Heart left ventricle (tissue), 16 donors: ENCODE data around the gene PDIK1L. TPM values are rescaled to one million over a fixed set of nuclear protein-coding genes. Genes with fewer than 3 reads are reported as not detected.
A peak's percentile ranks its signal among the peaks of the same experiment; 100 is the strongest.
"Not testable (repeated sequence)": the region's sequence is repeated elsewhere in the genome, so short reads cannot be mapped to it uniquely, and the experiment has no call there.

ENCODE experiments used
- ATAC-seq, 4 donors: fragments of 200-7000 bp; cut with Tn5 transposase; one replicate each; pipeline ENCODE4 v1.9.1; 2020 to 2022; ENCODE audit warnings: moderate library complexity in 4 of 4, mild to moderate bottlenecking in 3 of 4, moderate number of reproducible peaks in 1 of 4
- DNase-seq, 5 donors: peaks; one replicate each; pipeline ENCODE4 v3.0.0-alpha.2; 2020
- H3K27ac ChIP-seq, 12 donors: fragments of 200-600 bp; sonication (generic) in 4 of 12; one replicate each; pipeline versions ENCODE4 v1.5.0 to v1.8.0; 2016 to 2022; ENCODE audit warnings: mild to moderate bottlenecking in 2 of 12
- H3K27me3 ChIP-seq, 9 donors: fragments of 200-600 bp; sonication (generic) in 2 of 9; one replicate each; pipeline versions ENCODE4 v1.5.1 to v1.8.0; 2016 to 2022; ENCODE audit warnings: mild to moderate bottlenecking in 3 of 9
- H3K36me3 ChIP-seq, 9 donors: fragments of 200-600 bp; sonication (generic) in 2 of 9; one replicate each; pipeline versions ENCODE4 v1.5.0 to v1.8.0; 2018 to 2022; ENCODE audit warnings: mild to moderate bottlenecking in 2 of 9
- H3K4me1 ChIP-seq, 12 donors: fragments of 200-600 bp; sonication (generic) in 4 of 12; one replicate each; pipeline versions ENCODE4 v1.5.0 to v1.8.0; 2016 to 2022; ENCODE audit warnings: mild to moderate bottlenecking in 3 of 12
- H3K4me3 ChIP-seq, 12 donors: fragments of 200-600 bp; sonication (generic) in 4 of 12; one replicate each; pipeline versions ENCODE4 v1.5.0 to v1.8.0; 2017 to 2022; ENCODE audit warnings: mild to moderate bottlenecking in 9 of 12, moderate library complexity in 4 of 12
- H3K9me3 ChIP-seq, 12 donors: fragments of 200-600 bp; sonication (generic) in 4 of 12; one replicate each; pipeline versions ENCODE4 v1.5.0 to v1.8.0; 2016 to 2022; ENCODE audit warnings: mild to moderate bottlenecking in 1 of 12
- POLR2A ChIP-seq, 2 donors: fragments of 450-650 bp; IDR thresholded peaks; one replicate each; pipeline ENCODE4 v1.6.1; 2017; ENCODE audit warnings: antibody characterized with exemption in 2 of 2, mild to moderate bottlenecking in 2 of 2, moderate library complexity in 2 of 2
- WGBS, 4 donors: extraction: QIAGEN DNeasy Blood & Tissue Kit in 2 of 4; methylation state at CpG; one replicate each; pipeline versions ENCODE4 v1.1.5 to v1.1.7; 2013 to 2018; 5-methylcytosine and 5-hydroxymethylcytosine counted together
- intact Hi-C, 10 donors: fragments of 100-400 bp; cut with DNase I; formaldehyde crosslinking; loops; one replicate each; pipeline versions ENCODE4 v1.11.1 to v1.14.2; 2022
- polyA plus RNA-seq, 2 donors: library from polyadenylated mRNA; stranded (reverse); fragments of 200-250 nt; gene quantifications; one replicate each; pipeline ENCODE4 v1.2.3, GENCODE V29; 2013
- total RNA-seq, 9 donors: library from RNA; depleted of rRNA in 2 of 9; stranded (reverse); fragments of >200 nt in 2 of 9; fragmentation: NEBNext Ultra II Directional in 3 of 9; extraction: Animal tissue kit (Norgen Biotek cat#: 25700) in 3 of 9; gene quantifications; one replicate each; pipeline versions ENCODE4 v1.1.0 to v1.2.4, GENCODE V29; 2016 to 2023
- TF ChIP-seq, protein P1 (sequence below), 12 donors: fragments of 200-600 bp; sonication (generic) in 4 of 12; IDR thresholded peaks; one replicate each; pipeline versions ENCODE4 v1.5.0 to v1.8.0; 2018 to 2022; ENCODE audit warnings: antibody characterized with exemption in 12 of 12, mild to moderate bottlenecking in 5 of 12
- donor health status: ischemic (EF 13 %, LVEDD 7.1; RV severe dilation, severe dysfunction).
- donor health status: healthy with polysubstance abuse.
- donor health status: DM: no; HTN: yes; CAD: no.
- donor health status: DM: no; HTN: no; CAD: no.
- donor health status: ischemic (EF 25% LVEDD 6.9; RV normal size, moderate dysfunction).
- donor health status: ischemic (EF 25% LVEDD 5.7; RV mildly dilated, moderate dysfunction).
- donor health status: healthy.
- donor health status: DM: yes; HTN: yes; CAD: no.
- donor health status: ischemic (EF 35%, LVEDD 5.7; RV mildly dilated, moderate dysfunction).
- donor health status: nonischemic (EF 11% LVEDD 7.7; RV severe dilation, severe dysfunction).
- donor health status: DM: yes; HTN: yes; CAD: no.
- donor health status: PGD.
- donor health status: ischemic (EF 29% LVEDD 5.4; RV normal size, mild dysfunction).
- donor health status: nonischemic (EF 23%, LVEDD 6.1; RV moderate dilation, normal function).

The PDIK1L gene
- total and polyA plus RNA-seq, 11 donors = 2.1 to 9.3 (median 5.7) TPM

DNA sequence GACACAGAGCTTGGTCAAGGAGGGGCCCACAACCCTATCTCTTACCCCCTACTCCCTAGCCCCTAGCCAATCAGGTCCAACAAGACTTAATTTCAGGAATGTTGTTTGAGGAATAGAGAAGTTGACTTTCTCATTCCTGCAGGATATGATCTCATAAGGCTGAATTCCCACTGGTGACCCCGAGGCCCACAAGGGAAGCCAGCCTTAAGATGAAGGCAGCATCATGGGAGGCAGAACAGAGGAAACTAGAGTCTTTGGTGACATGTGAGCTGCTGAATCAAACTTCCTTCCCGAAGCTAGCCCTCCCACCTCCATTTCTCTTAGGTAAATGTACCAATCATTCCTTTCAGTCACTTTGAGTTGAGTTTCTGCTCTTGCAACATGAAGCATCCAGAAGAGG lies 9.1 kb upstream of the PDIK1L start:
- no peak for DNase-seq
- TF ChIP-seq POLR2A (IDR thresholded peaks at IDR 0.05) = no peak
- TF ChIP-seq, protein P1, sequence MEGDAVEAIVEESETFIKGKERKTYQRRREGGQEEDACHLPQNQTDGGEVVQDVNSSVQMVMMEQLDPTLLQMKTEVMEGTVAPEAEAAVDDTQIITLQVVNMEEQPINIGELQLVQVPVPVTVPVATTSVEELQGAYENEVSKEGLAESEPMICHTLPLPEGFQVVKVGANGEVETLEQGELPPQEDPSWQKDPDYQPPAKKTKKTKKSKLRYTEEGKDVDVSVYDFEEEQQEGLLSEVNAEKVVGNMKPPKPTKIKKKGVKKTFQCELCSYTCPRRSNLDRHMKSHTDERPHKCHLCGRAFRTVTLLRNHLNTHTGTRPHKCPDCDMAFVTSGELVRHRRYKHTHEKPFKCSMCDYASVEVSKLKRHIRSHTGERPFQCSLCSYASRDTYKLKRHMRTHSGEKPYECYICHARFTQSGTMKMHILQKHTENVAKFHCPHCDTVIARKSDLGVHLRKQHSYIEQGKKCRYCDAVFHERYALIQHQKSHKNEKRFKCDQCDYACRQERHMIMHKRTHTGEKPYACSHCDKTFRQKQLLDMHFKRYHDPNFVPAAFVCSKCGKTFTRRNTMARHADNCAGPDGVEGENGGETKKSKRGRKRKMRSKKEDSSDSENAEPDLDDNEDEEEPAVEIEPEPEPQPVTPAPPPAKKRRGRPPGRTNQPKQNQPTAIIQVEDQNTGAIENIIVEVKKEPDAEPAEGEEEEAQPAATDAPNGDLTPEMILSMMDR (IDR thresholded peaks at IDR 0.05) = no peak
- no peaks in the 10 kb centered on the region for H3K36me3 ChIP-seq
- peaks cover 0 to 11% (median 2%) of the 10 kb centered on the region in 12 donors for H3K4me1 ChIP-seq
- intact Hi-C loops = loop anchor here (2.0 to 10.0 kb wide), 6 partner anchors 65 to 315 kb away; partner anchors contain the start of gene CEP85 (in 4 of the 10)
- no peak overlapping the region for H3K27ac ChIP-seq
- no peaks in the 10 kb centered on the region for H3K9me3 ChIP-seq
- WGBS, 4 donors = 43 to 59% (median 48%) methylated on average over 2 of the region's 2 CpGs
- H3K27me3 ChIP-seq = no peaks in the 10 kb centered on the region
- no peak for ATAC-seq
- H3K4me3 ChIP-seq = no peak overlapping the region

GRCh38 chr1:26105226-26105548 lies 6.4 kb upstream of the PDIK1L start:
- TF ChIP-seq, protein P1 (IDR thresholded peaks at IDR 0.05) = peak in 3 of 12 donors; percentile 15 to 33 (median 16)
- not testable (repeated sequence) for DNase-seq
- WGBS, 4 donors = 34 to 43% (median 36%) methylated on average over 5 of the region's 5 CpGs

GRCh38 chr1:26109229-26110164 lies 2.1 kb upstream of the PDIK1L start:
- DNase-seq = no peak
- intact Hi-C loops = loop anchor here (2.0 to 10.0 kb wide), 11 partner anchors 38 to 253 kb away; partner anchors contain the start of genes CEP85 (in 9 of the 10), C1orf232 (in 1 of the 10) and ZNF593 (in 1 of the 10)
- Histone ChIP-seq H3K9me3 (no peaks in the 10 kb centered on the region), H3K4me3 (no peak overlapping the region), H3K27me3 (no peaks in the 10 kb centered on the region), H3K4me1 (peaks cover 0 to 38% (median 29%) of the 10 kb centered on the region in 12 donors), H3K36me3 (peaks cover 0 to 9% (median 0%) of the 10 kb centered on the region in 9 donors), H3K27ac (no peak overlapping the region)
- 92 to 97% (median 94%) methylated on average over 5 of the region's 5 CpGs for WGBS, 4 donors
- TF ChIP-seq, protein P1 (IDR thresholded peaks at IDR 0.05) = no peak
- TF ChIP-seq POLR2A (IDR thresholded peaks at IDR 0.05) = no peak
- ATAC-seq = no peak

More at GRCh38 chr1:26105226-26105548, 6.4 kb upstream of the PDIK1L start:
- H3K4me3 ChIP-seq, H3K27me3 ChIP-seq, ATAC-seq, H3K36me3 ChIP-seq, H3K9me3 ChIP-seq: not testable (repeated sequence)
- intact Hi-C loops = loop anchor here (1.0 to 10.0 kb wide), 12 partner anchors 40 to 257 kb away; partner anchors contain the start of genes CEP85 (in 5 of the 10), C1orf232 (in 1 of the 10) and ZNF593 (in 1 of the 10)
- peak overlapping the region in 2 of 12 donors; percentile 40 to 67 for H3K27ac ChIP-seq
- peaks cover 0 to 14% (median 6%) of the 10 kb centered on the region in 12 donors for H3K4me1 ChIP-seq
